Measurements from ENCODE around the gene BCAS3. TPM values are rescaled to one million over a fixed set of nuclear protein-coding genes. Genes with fewer than 3 reads are reported as not detected.
A peak's percentile ranks its signal among the peaks of the same experiment; 100 is the strongest.

Gene BCAS3
- total RNA-seq, 1 donor from 2014 or later: 29.6 TPM

GRCh38 chr17:61289408-61290385, 612.0 kb downstream of the BCAS3 start:
- H3K27ac ChIP-seq: no peak overlapping the region
- intact Hi-C loops (cut with DNase I): no loop called here
- H3K4me3 ChIP-seq: no peak overlapping the region
- TF ChIP-seq CTCF (IDR thresholded peaks at IDR 0.05): no peak
- ATAC-seq: no peak
- no peaks in the 10 kb centered on the region for H3K27me3 ChIP-seq (ENCODE audit: low read depth)
- no peak for DNase-seq
- H3K36me3 ChIP-seq: no peaks in the 10 kb centered on the region
- H3K4me1 ChIP-seq: peaks cover 24% of the 10 kb centered on the region
- H3K9me3 ChIP-seq: no peaks in the 10 kb centered on the region

GRCh38 chr17:61291451-61292285, 614.0 kb downstream of the BCAS3 start:
- peak; percentile 45 to 58 for ATAC-seq
- Histone ChIP-seq H3K36me3 (no peaks in the 10 kb centered on the region), H3K27ac (no peak overlapping the region), H3K4me3 (no peak overlapping the region), H3K4me1 (peaks cover 9% of the 10 kb centered on the region), H3K27me3 (ENCODE audit: low read depth) (no peaks in the 10 kb centered on the region), H3K9me3 (no peaks in the 10 kb centered on the region)
- TF ChIP-seq CTCF (IDR thresholded peaks at IDR 0.05): no peak
- intact Hi-C loops (cut with DNase I): no loop called here
- no peak for DNase-seq

GRCh38 chr17:61294286-61294685, 616.6 kb downstream of the BCAS3 start:
- no peak for TF ChIP-seq CTCF (IDR thresholded peaks at IDR 0.05)
- no peak overlapping the region for H3K4me3 ChIP-seq
- ATAC-seq (no peak), DNase-seq (no peak)
- no peak overlapping the region for H3K27ac ChIP-seq
- no peaks in the 10 kb centered on the region for H3K9me3 ChIP-seq
- H3K36me3 ChIP-seq: no peaks in the 10 kb centered on the region
- H3K4me1 ChIP-seq: peaks cover 9% of the 10 kb centered on the region
- no peaks in the 10 kb centered on the region for H3K27me3 ChIP-seq (ENCODE audit: low read depth)
- intact Hi-C loops (cut with DNase I): no loop called here

- Histone ChIP-seq H3K4me3 (no peak overlapping the region), H3K36me3 (no peaks in the 10 kb centered on the region), H3K9me3 (no peaks in the 10 kb centered on the region), H3K4me1 (peaks cover 9% of the 10 kb centered on the region), H3K27me3 (ENCODE audit: low read depth) (no peaks in the 10 kb centered on the region), H3K27ac (no peak overlapping the region)
- no peak for DNase-seq
- intact Hi-C loops (cut with DNase I): no loop called here
- peak in 1 of 2 donors; percentile 51 for ATAC-seq
- no peak for TF ChIP-seq CTCF (IDR thresholded peaks at IDR 0.05)
Observed at GRCh38 chr17:61294777-61295176, 617.1 kb downstream of the BCAS3 start.

- intact Hi-C loops (cut with DNase I): no loop called here
- Histone ChIP-seq H3K9me3 (no peaks in the 10 kb centered on the region), H3K4me3 (no peak overlapping the region), H3K36me3 (no peaks in the 10 kb centered on the region), H3K4me1 (peaks cover 7% of the 10 kb centered on the region), H3K27ac (no peak overlapping the region), H3K27me3 (ENCODE audit: low read depth) (no peaks in the 10 kb centered on the region)
- no peak for DNase-seq
- no peak for TF ChIP-seq CTCF (IDR thresholded peaks at IDR 0.05)
- no peak for ATAC-seq
Observed at GRCh38 chr17:61296058-61296457, 618.4 kb downstream of the BCAS3 start.
